ENCODE data around the gene EPAS1. TPM values are rescaled to one million over a fixed set of nuclear protein-coding genes. Genes with fewer than 3 reads are reported as not detected.
A peak's percentile ranks its signal among the peaks of the same experiment; 100 is the strongest.

EPAS1 gene
- total and polyA plus RNA-seq, 2 of the 13 experiments (the other 11 are each of a cell fraction or from before 2014, with no cell fraction given) = 47.1 to 182 TPM

GRCh38 chr2:46298522-46299353, 1.5 kb downstream of the EPAS1 start (continued):
- TF ChIP-seq ZNF414 (CRISPR knock-in tag; IDR thresholded peaks at IDR 0.05) = peak; percentile 83
- TF ChIP-seq CREB3 (CRISPR knock-in tag; IDR thresholded peaks at IDR 0.05) = no peak
- TF ChIP-seq, protein P1, sequence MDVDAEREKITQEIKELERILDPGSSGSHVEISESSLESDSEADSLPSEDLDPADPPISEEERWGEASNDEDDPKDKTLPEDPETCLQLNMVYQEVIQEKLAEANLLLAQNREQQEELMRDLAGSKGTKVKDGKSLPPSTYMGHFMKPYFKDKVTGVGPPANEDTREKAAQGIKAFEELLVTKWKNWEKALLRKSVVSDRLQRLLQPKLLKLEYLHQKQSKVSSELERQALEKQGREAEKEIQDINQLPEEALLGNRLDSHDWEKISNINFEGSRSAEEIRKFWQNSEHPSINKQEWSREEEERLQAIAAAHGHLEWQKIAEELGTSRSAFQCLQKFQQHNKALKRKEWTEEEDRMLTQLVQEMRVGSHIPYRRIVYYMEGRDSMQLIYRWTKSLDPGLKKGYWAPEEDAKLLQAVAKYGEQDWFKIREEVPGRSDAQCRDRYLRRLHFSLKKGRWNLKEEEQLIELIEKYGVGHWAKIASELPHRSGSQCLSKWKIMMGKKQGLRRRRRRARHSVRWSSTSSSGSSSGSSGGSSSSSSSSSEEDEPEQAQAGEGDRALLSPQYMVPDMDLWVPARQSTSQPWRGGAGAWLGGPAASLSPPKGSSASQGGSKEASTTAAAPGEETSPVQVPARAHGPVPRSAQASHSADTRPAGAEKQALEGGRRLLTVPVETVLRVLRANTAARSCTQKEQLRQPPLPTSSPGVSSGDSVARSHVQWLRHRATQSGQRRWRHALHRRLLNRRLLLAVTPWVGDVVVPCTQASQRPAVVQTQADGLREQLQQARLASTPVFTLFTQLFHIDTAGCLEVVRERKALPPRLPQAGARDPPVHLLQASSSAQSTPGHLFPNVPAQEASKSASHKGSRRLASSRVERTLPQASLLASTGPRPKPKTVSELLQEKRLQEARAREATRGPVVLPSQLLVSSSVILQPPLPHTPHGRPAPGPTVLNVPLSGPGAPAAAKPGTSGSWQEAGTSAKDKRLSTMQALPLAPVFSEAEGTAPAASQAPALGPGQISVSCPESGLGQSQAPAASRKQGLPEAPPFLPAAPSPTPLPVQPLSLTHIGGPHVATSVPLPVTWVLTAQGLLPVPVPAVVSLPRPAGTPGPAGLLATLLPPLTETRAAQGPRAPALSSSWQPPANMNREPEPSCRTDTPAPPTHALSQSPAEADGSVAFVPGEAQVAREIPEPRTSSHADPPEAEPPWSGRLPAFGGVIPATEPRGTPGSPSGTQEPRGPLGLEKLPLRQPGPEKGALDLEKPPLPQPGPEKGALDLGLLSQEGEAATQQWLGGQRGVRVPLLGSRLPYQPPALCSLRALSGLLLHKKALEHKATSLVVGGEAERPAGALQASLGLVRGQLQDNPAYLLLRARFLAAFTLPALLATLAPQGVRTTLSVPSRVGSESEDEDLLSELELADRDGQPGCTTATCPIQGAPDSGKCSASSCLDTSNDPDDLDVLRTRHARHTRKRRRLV (CRISPR knock-in tag; IDR thresholded peaks at IDR 0.05) = 0 out of 2 replicates have a peak, but pooled peaks have one; percentile 59
- no peak for TF ChIP-seq HMG20A (CRISPR knock-in tag; IDR thresholded peaks at IDR 0.05; ENCODE audit: borderline replicate concordance)
- TF ChIP-seq ZNF160 (CRISPR knock-in tag; IDR thresholded peaks at IDR 0.05) = 0 out of 2 replicates have a peak, but pooled peaks have one; percentile 26
- no peak; the same call in 1 of the 2 replicates for TF ChIP-seq ZNF878 (CRISPR knock-in tag; IDR thresholded peaks at IDR 0.05)
- TF ChIP-seq ZNF335 (CRISPR knock-in tag; IDR thresholded peaks at IDR 0.05) = no peak
- TF ChIP-seq ZSCAN12 (CRISPR knock-in tag; IDR thresholded peaks at IDR 0.05) = no peak
- no peak; the same call in 1 of the 2 replicates for TF ChIP-seq RAD21 (CRISPR knock-in tag; IDR thresholded peaks at IDR 0.05)
- TF ChIP-seq, protein P2, sequence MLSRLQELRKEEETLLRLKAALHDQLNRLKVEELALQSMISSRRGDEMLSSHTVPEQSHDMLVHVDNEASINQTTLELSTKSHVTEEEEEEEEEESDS (CRISPR knock-in tag; IDR thresholded peaks at IDR 0.05; ENCODE audit: borderline replicate concordance) = 0 out of 2 replicates have a peak, but pooled peaks have one; percentile 39
- TF ChIP-seq, protein P3, sequence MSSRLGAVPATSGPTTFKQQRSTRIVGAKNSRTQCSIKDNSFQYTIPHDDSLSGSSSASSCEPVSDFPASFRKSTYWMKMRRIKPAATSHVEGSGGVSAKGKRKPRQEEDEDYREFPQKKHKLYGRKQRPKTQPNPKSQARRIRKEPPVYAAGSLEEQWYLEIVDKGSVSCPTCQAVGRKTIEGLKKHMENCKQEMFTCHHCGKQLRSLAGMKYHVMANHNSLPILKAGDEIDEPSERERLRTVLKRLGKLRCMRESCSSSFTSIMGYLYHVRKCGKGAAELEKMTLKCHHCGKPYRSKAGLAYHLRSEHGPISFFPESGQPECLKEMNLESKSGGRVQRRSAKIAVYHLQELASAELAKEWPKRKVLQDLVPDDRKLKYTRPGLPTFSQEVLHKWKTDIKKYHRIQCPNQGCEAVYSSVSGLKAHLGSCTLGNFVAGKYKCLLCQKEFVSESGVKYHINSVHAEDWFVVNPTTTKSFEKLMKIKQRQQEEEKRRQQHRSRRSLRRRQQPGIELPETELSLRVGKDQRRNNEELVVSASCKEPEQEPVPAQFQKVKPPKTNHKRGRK (CRISPR knock-in tag; IDR thresholded peaks at IDR 0.05) = no peak
- no peak for TF ChIP-seq MLLT10 (CRISPR knock-in tag; IDR thresholded peaks at IDR 0.05)
- TF ChIP-seq EED (CRISPR knock-in tag; IDR thresholded peaks at IDR 0.05) = peak; percentile 22; the same call in 1 of the 2 replicates
- no peak for TF ChIP-seq ZFYVE20 (CRISPR knock-in tag; IDR thresholded peaks at IDR 0.05; ENCODE audit: borderline replicate concordance, low read depth)
- no peak for TF ChIP-seq ATF1 (CRISPR knock-in tag; IDR thresholded peaks at IDR 0.05)
- TF ChIP-seq, protein P4, sequence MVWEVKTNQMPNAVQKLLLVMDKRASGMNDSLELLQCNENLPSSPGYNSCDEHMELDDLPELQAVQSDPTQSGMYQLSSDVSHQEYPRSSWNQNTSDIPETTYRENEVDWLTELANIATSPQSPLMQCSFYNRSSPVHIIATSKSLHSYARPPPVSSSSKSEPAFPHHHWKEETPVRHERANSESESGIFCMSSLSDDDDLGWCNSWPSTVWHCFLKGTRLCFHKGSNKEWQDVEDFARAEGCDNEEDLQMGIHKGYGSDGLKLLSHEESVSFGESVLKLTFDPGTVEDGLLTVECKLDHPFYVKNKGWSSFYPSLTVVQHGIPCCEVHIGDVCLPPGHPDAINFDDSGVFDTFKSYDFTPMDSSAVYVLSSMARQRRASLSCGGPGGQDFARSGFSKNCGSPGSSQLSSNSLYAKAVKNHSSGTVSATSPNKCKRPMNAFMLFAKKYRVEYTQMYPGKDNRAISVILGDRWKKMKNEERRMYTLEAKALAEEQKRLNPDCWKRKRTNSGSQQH (CRISPR knock-in tag; IDR thresholded peaks at IDR 0.05; ENCODE audit: low read depth) = no peak
- TF ChIP-seq AHR (CRISPR knock-in tag; IDR thresholded peaks at IDR 0.05) = no peak
- TF ChIP-seq, protein P5, sequence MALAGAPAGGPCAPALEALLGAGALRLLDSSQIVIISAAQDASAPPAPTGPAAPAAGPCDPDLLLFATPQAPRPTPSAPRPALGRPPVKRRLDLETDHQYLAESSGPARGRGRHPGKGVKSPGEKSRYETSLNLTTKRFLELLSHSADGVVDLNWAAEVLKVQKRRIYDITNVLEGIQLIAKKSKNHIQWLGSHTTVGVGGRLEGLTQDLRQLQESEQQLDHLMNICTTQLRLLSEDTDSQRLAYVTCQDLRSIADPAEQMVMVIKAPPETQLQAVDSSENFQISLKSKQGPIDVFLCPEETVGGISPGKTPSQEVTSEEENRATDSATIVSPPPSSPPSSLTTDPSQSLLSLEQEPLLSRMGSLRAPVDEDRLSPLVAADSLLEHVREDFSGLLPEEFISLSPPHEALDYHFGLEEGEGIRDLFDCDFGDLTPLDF (CRISPR knock-in tag; IDR thresholded peaks at IDR 0.05) = no peak
